ENCODE results near the gene CEP44. TPM values are rescaled to one million over a fixed set of nuclear protein-coding genes. Genes with fewer than 3 reads are reported as not detected.

Gene CEP44
- total and polyA plus RNA-seq, 10 of the 15 experiments (the other 5 are each of a cell fraction or from before 2014, with no cell fraction given), result 7.6 to 19.8 (median 14.2) TPM

- TF ChIP-seq PRDM15 (CRISPR knock-in tag; IDR thresholded peaks at IDR 0.05), result no peak
- peak; percentile 57 for TF ChIP-seq RUNX3 (IDR thresholded peaks at IDR 0.05; ENCODE audit: low read length)
- TF ChIP-seq ATF3 (IDR thresholded peaks at IDR 0.05; ENCODE audit: borderline replicate concordance, extremely low read depth, low read depth, low read length), result no peak
- 0 out of 2 replicates have a peak, but pooled peaks have one; percentile 45 for TF ChIP-seq NFIC (IDR thresholded peaks at IDR 0.05; ENCODE audit: low read depth, low read length)
- no peak for TF ChIP-seq SREBF2 (IDR thresholded peaks at IDR 0.05; ENCODE audit: low read length)
- TF ChIP-seq CREB1 (IDR thresholded peaks at IDR 0.05; ENCODE audit: low read depth), result no peak
- TF ChIP-seq ATF2 (IDR thresholded peaks at IDR 0.05; ENCODE audit: low read length), result peak; percentile 58; the same call in 1 of the 2 replicates
- 0 out of 2 replicates have a peak, but pooled peaks have one; percentile 16 for TF ChIP-seq PAX5 (IDR thresholded peaks at IDR 0.05; ENCODE audit: borderline replicate concordance, low read depth, low read length)
- TF ChIP-seq MTA2 (IDR thresholded peaks at IDR 0.05; ENCODE audit: low read depth), result peak; percentile 51; the same call in 1 of the 2 replicates
- no peak for TF ChIP-seq MEF2B (IDR thresholded peaks at IDR 0.05; ENCODE audit: partially characterized antibody, poor library complexity, severe bottlenecking)
- no peak for TF ChIP-seq MXI1 (IDR thresholded peaks at IDR 0.05; ENCODE audit: low read depth, low read length)
- peak; percentile 87 for TF ChIP-seq ATF7 (IDR thresholded peaks at IDR 0.05; ENCODE audit: low read depth)
- TF ChIP-seq JUND (IDR thresholded peaks at IDR 0.05; ENCODE audit: low read depth, low read length), result no peak
- TF ChIP-seq USF1 (IDR thresholded peaks at IDR 0.05; ENCODE audit: borderline replicate concordance, extremely low read length, insufficient read depth, low read depth, low read length), result no peak
- peak; percentile 76; the same call in 1 of the 2 replicates for TF ChIP-seq ZBED1 (IDR thresholded peaks at IDR 0.05; ENCODE audit: borderline replicate concordance)
- TF ChIP-seq SUPT20H (IDR thresholded peaks at IDR 0.05; ENCODE audit: borderline replicate concordance, control insufficient read depth, low read depth, low read length), result no peak
- no peak for TF ChIP-seq CUX1 (IDR thresholded peaks at IDR 0.05; ENCODE audit: insufficient replicate concordance, low read depth, low read length)
- no peak for TF ChIP-seq TCF12 (IDR thresholded peaks at IDR 0.05; ENCODE audit: low read depth, low read length)
These were observed 50.9 kb downstream of the CEP44 start (continued) for GRCh38 chr4:174334628-174335027.
